Fibroblast of the aortic adventitia (primary cell): Measurements from ENCODE around the gene FBLN2. TPM values are rescaled to one million over a fixed set of nuclear protein-coding genes. Genes with fewer than 3 reads are reported as not detected.

ENCODE experiments used
- DNase-seq: peaks from one replicate; pipeline ENCODE4 v3.0.0-alpha.2; 2010; ENCODE audit warnings: low read depth
- H3K4me3 ChIP-seq: 2 replicates; pipeline ENCODE4 v1.5.1; 2011; ENCODE audit warnings: low read depth, mild to moderate bottlenecking, control low read depth, low read length, moderate library complexity
- total RNA-seq: library from RNA; depleted of rRNA; stranded (reverse); fragments of >200 nt; gene quantifications from 2 replicates; pipeline ENCODE4 v1.2.3, GENCODE V29; 2012; ENCODE audit warnings: low replicate concordance
- TF ChIP-seq, protein P1 (sequence below): IDR thresholded peaks from 2 replicates; pipeline ENCODE4 v1.5.1; 2011; ENCODE audit warnings: mild to moderate bottlenecking, low read length, control low read depth, inconsistent platforms; ENCODE audit not compliant: insufficient read depth

FBLN2 gene
- total RNA-seq, 1 donor: 452 TPM

DNA sequence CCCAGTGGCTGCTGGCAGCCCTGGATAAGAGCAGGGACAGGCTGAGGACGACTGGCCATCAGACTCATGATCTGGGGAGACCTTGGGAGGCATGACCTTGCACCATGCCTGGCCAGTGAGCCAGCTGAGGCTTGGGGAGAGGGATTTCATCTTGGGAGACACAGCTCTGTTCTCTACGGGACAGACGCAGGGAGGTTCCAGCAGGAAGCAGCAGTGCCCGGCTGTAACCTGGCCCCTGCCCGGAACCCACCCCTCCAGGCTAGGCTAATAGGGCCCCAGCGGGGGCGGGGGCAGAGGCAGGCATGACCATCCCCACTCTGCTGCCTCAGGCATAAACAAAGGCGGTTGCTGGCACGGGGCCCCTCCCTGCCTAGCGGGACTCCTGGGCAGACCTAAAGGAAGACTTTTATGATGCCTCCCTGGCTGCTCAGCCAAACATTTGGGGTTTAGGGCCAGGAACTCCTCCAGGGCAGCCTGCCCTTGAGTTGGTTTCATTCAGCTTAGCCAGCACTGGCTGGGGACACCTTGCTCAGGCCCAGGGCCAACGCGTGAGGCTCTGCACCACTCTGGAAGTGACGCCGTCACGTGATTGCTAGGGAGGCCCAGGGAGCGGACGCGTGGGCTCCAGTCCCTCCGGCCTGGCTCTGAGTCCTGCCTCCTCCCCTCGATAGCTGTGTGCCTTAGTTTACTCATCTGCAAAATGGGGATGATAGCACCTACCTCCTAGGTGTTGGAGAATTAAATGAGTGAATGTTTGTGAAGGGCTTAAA lies 41.2 kb upstream of the FBLN2 start:
- TF ChIP-seq, protein P1, sequence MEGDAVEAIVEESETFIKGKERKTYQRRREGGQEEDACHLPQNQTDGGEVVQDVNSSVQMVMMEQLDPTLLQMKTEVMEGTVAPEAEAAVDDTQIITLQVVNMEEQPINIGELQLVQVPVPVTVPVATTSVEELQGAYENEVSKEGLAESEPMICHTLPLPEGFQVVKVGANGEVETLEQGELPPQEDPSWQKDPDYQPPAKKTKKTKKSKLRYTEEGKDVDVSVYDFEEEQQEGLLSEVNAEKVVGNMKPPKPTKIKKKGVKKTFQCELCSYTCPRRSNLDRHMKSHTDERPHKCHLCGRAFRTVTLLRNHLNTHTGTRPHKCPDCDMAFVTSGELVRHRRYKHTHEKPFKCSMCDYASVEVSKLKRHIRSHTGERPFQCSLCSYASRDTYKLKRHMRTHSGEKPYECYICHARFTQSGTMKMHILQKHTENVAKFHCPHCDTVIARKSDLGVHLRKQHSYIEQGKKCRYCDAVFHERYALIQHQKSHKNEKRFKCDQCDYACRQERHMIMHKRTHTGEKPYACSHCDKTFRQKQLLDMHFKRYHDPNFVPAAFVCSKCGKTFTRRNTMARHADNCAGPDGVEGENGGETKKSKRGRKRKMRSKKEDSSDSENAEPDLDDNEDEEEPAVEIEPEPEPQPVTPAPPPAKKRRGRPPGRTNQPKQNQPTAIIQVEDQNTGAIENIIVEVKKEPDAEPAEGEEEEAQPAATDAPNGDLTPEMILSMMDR: no peak
- no peak overlapping the region for H3K4me3 ChIP-seq
- DNase-seq: peak; percentile 38

DNA sequence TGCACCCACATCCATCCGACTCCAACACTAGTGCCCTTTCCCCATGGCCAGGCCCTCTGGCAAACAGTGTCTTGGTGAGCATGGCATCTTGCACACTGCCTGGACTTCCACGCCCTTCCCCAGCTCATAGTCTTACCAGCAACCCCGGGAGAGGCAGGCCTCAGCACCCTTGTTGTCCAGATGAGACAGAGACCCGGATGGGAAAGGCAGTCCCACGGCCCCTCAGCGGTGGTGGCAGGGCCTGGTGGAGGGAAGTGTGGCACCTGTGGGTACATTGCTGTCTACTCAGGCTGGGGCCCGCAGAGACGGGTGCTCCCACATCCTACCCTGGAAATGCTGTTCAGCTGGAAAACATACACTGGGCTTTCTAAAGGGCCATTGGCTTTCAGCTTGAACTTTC lies 40.4 kb upstream of the FBLN2 start:
- no peak for DNase-seq
- TF ChIP-seq, protein P1: no peak

DNA sequence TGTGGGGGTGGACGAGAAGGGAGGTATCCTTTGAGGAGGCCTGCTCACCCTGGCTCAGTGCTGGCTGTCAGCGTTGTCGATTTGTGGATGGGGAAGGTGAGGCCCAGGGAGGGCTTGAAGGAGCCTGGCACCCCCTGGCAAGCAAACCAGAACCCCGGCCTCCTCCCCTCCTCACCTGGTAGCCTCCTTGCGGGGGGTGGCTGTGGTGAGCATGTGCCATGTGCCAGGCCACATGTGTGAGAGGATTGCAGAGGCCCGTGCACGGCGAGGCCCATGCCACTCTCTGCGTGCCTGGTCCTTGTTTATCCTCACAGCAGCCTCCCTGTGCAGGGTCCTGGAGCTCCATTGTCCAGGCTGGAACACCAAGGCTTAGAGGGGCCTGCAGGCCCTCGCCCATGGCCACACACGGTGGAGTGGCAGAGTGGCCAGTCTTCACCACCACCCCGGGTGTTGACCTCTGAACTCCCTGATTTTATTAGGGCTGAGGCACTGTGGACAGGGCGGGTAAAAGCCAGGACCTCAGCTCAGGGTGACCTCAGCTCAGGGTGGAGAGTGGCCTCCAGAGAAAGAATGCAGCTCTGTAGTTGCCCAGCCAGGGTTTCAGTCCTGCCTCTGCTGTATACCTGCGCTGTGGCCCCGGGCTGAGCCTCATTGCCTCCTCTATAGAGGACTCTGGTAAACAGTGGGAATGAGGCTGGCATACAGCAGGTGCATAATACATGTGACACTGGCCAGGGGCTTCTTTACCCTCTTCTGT lies 39.7 kb upstream of the FBLN2 start:
- TF ChIP-seq, protein P1: no peak
- H3K4me3 ChIP-seq: no peak overlapping the region
- no peak for DNase-seq

More for the DNA sequence above, 40.4 kb upstream of the FBLN2 start:
- H3K4me3 ChIP-seq: no peak overlapping the region

DNA sequence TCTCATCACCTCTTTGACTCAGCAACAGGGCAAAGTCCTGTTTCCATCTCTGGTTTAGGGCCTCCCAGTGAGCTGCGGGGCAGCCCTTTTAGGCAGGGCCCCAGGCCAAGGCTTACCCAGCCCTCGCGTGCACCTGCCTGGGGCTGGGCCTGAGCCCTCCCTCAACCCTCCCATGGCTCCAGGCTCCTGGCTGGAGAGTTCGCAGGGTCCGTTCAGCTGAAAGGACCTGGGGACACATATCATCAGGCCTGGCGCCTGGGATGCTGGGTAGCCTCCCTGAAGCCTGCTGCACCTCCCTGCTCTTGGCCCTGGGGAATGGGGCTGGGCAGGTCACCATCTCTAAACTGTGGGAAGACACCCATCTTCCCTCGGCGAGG lies 39.1 kb upstream of the FBLN2 start:
- H3K4me3 ChIP-seq: no peak overlapping the region
- TF ChIP-seq, protein P1: no peak
- no peak for DNase-seq

DNA sequence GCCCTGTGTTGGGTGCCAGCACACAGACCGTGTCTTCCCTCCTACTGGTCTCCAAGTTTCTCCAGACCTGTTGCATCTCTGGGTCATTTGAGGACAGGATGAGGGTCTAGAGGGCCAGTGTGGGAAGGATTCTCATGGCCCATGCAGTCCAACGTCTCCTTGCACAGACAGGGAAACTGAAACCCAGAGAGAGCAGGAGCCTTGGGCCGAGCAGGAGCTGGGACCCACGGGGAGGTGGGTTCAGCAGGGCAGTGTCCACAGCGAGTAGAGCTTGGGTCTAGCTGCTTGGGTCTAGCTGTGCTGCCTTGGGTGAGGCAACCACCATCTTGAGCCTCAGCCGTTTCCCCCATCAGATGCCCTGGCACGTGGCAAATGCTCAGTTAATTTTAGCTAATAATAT lies 36.5 kb upstream of the FBLN2 start:
- no peak overlapping the region for H3K4me3 ChIP-seq
- TF ChIP-seq, protein P1: no peak
- DNase-seq: no peak

- peak; percentile 68 for DNase-seq
- no peak overlapping the region for H3K4me3 ChIP-seq
- TF ChIP-seq, protein P1: no peak
Measured at GRCh38 chr3:13513051-13513912, 35.6 kb upstream of the FBLN2 start.
